ENCODE measurements around the gene DDX39A.

Gene DDX39A

DNA sequence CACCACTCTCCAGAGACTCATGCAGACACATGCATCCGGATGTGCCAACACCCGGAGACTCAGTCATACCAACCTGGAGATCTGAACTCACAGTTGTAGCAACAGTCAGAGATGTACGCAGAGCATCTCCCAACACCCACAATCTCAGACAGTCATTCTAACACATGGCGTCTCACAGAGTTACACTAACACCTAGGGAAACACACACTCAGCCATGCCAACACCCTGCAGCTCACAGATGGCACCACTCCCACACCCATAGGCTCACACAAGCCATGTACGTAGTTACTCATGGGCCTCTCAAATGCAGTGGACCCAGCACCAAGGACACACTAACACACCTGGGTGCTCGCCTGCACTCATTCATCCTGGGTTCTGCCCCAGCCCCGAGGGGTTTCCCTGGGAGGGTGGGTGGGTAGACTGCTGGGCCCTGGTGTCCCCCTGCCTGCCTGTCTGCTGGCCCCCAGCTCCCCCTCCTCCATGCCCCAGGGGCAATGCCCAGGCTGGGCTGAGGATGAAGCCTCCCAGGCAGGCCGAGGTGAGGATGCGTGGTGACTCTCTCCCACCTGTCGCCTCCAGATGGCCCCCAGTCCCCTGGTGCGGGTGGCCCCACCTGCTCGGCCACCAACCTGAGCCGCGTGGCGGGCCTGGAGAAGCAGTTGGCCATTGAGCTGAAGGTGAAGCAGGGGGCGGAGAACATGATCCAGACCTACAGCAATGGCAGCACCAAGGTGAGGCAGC is 23.9 kb upstream of the DDX39A start:
- Mint-ChIP-seq H3K27ac (no peak overlapping the region), H3K27me3 (no peaks in the 10 kb centered on the region), H3K9me3 (no peaks in the 10 kb centered on the region), H3K36me3 (ENCODE audit: insufficient read depth) (peaks cover 86% of the 10 kb centered on the region), H3K4me1 (ENCODE audit: low read depth in 2 of 2) (peaks cover 32 to 37% of the 10 kb centered on the region in 2 donors), H3K4me3 (no peak overlapping the region)
- DNase-seq, result no peak
- ATAC-seq (replicated peaks), result no peak

GRCh38 chr19:14441041-14441938 is 22.1 kb upstream of the DDX39A start:
- no peak for ATAC-seq (replicated peaks)
- Mint-ChIP-seq H3K36me3 (ENCODE audit: insufficient read depth) (peaks cover 71% of the 10 kb centered on the region), H3K27ac (peak overlapping the region; percentile 94 to 97), H3K9me3 (no peaks in the 10 kb centered on the region), H3K4me1 (ENCODE audit: low read depth in 2 of 2) (peaks cover 40% of the 10 kb centered on the region in 2 donors), H3K4me3 (peak overlapping the region; percentile 97 to 98), H3K27me3 (no peaks in the 10 kb centered on the region)
- DNase-seq, result no peak

DNA sequence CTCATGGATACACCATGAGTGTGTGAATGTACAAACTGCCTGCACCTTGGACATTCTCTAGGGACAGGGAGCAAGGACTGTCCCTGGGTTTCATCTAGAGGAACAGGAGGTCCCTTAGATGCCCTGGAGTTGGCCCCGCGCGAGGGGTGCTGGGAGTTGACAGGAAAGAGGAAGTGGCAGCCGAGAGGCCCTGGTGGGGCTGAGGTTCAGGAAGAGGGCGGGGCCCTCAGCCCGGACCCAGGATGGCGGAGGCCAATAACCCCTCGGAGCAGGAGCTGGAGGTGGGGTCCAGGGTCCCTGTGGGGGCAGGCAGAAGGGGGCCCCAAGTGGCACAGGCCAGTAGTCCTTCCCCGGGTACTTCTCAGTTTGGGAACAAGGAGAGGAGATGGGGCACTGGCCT is 20.9 kb upstream of the DDX39A start:
- Mint-ChIP-seq H3K4me3 (peak overlapping the region; percentile 97 to 98), H3K27me3 (no peaks in the 10 kb centered on the region), H3K9me3 (no peaks in the 10 kb centered on the region), H3K4me1 (ENCODE audit: low read depth in 2 of 2) (peaks cover 43% of the 10 kb centered on the region in 2 donors), H3K36me3 (ENCODE audit: insufficient read depth) (peaks cover 58% of the 10 kb centered on the region), H3K27ac (peak overlapping the region; percentile 94 to 97)
- peak; percentile 96 for ATAC-seq (replicated peaks)
- DNase-seq, result peak; percentile 66 to 69 (median 68)

DNA sequence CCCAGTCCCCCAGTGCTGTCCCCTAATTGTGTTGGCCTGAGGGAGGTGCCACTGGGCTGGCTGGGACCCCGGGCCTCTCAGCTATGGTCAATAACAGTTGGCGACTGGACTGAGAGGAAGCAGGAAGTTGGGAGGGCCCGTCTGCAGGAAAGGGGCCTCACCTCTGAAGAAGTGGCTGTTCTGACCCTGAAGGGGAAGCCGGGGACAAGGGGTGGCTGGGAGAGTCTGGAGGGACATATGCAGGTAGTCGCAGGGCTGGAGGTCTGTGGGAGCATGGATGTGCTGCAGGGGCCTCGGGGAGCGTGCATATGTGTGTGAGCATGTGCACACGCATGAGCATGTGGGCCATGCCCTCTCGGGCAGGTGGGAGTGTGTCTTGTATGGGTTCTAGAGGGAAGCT is 19.9 kb upstream of the DDX39A start:
- Mint-ChIP-seq H3K27me3 (no peaks in the 10 kb centered on the region), H3K27ac (peak overlapping the region; percentile 84 to 94), H3K4me3 (peak overlapping the region; percentile 97 to 98), H3K4me1 (ENCODE audit: low read depth in 2 of 2) (peaks cover 48 to 50% of the 10 kb centered on the region in 2 donors), H3K9me3 (no peaks in the 10 kb centered on the region), H3K36me3 (ENCODE audit: insufficient read depth) (peaks cover 50% of the 10 kb centered on the region)
- no peak for ATAC-seq (replicated peaks)
- DNase-seq, result no peak

DNA sequence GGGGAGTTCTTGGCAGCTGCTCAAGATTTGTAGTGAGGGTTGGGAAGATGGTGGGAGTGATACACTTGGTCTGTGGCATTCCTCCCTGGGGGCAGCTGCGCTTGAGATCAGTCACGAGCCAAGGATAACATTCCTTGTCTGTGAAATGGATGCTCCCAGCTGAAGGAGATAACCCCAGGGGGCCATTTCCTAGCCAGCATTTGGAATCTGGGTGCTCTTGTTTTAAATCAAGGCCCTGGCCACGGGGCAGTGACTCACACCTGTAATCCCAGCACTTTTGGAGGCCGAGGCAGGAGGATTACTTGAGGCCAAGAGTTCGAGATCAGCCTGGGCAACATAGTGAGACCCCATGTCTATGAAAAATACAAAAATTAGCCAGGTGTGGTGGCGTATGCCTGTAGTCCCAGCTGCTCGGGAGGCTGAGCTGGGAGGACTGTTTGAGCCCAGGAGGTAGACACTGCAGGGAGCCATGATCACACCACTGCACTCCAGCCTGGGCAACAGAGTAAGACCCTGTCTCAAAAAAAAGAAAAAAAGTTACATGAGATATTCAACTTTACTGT is 18.5 kb upstream of the DDX39A start:
- H3K36me3 Mint-ChIP-seq (ENCODE audit: insufficient read depth), result peaks cover 42% of the 10 kb centered on the region
- DNase-seq, result no peak
- peaks cover 45 to 48% of the 10 kb centered on the region in 2 donors for H3K4me1 Mint-ChIP-seq (ENCODE audit: low read depth in 2 of 2)
- H3K9me3 Mint-ChIP-seq, result no peaks in the 10 kb centered on the region
- H3K27me3 Mint-ChIP-seq, result no peaks in the 10 kb centered on the region
- H3K27ac Mint-ChIP-seq, result peak overlapping the region; percentile 84 to 87
- peak overlapping the region; percentile 49 to 98 for H3K4me3 Mint-ChIP-seq
- ATAC-seq (replicated peaks), result no peak

GRCh38 chr19:14435320-14436050 is 16.3 kb upstream of the DDX39A start:
- peak overlapping the region; percentile 73 to 74 for H3K4me3 Mint-ChIP-seq
- no peaks in the 10 kb centered on the region for H3K9me3 Mint-ChIP-seq
- H3K27me3 Mint-ChIP-seq, result no peaks in the 10 kb centered on the region
- H3K4me1 Mint-ChIP-seq (ENCODE audit: low read depth in 2 of 2), result peaks cover 51 to 53% of the 10 kb centered on the region in 2 donors
- H3K36me3 Mint-ChIP-seq (ENCODE audit: insufficient read depth), result peaks cover 24% of the 10 kb centered on the region
- DNase-seq (no peak), ATAC-seq (replicated peaks) (no peak)
- peak overlapping the region; percentile 84 to 87 for H3K27ac Mint-ChIP-seq

- Mint-ChIP-seq H3K9me3 (no peaks in the 10 kb centered on the region), H3K27ac (peak overlapping the region; percentile 83 to 87), H3K4me1 (ENCODE audit: low read depth in 2 of 2) (peaks cover 45 to 46% of the 10 kb centered on the region in 2 donors), H3K4me3 (peak overlapping the region; percentile 73 to 74), H3K36me3 (ENCODE audit: insufficient read depth) (peaks cover 17% of the 10 kb centered on the region), H3K27me3 (no peaks in the 10 kb centered on the region)
- DNase-seq (peak in 1 of 3 experiments; percentile 28), ATAC-seq (replicated peaks) (peak; percentile 51)
Measured at GRCh38 chr19:14434543-14435319, 15.6 kb upstream of the DDX39A start.

- DNase-seq (peak in 1 of 3 experiments; percentile 24), ATAC-seq (replicated peaks) (peak; percentile 58)
- H3K27me3 Mint-ChIP-seq, result no peaks in the 10 kb centered on the region
- H3K4me1 Mint-ChIP-seq (ENCODE audit: low read depth in 2 of 2), result peaks cover 38 to 40% of the 10 kb centered on the region in 2 donors
- H3K27ac Mint-ChIP-seq, result peak overlapping the region; percentile 83 to 87
- peaks cover 12% of the 10 kb centered on the region for H3K36me3 Mint-ChIP-seq (ENCODE audit: insufficient read depth)
- H3K4me3 Mint-ChIP-seq, result peak overlapping the region; percentile 73 to 74
- no peaks in the 10 kb centered on the region for H3K9me3 Mint-ChIP-seq
Measured at GRCh38 chr19:14433554-14434501, 14.7 kb upstream of the DDX39A start.

GRCh38 chr19:14432791-14433553 is 13.8 kb upstream of the DDX39A start, which contains the start of gene PKN1:
TSS of gene PKN1 (plus strand) at chr19:14433306. CDS start at chr19:14433522, 216 bp downstream.
- ATAC-seq (replicated peaks) (peak; percentile 26), DNase-seq (peak in 1 of 3 experiments; percentile 22)
- peaks cover 33 to 37% of the 10 kb centered on the region in 2 donors for H3K4me1 Mint-ChIP-seq (ENCODE audit: low read depth in 2 of 2)
- H3K4me3 Mint-ChIP-seq, result peak within 1 kb of the TSS; percentile 81 to 84
- H3K27ac Mint-ChIP-seq, result peak within 1 kb of the TSS; percentile 83 to 87
- peaks cover 8% of the 10 kb centered on the region for H3K36me3 Mint-ChIP-seq (ENCODE audit: insufficient read depth)
- no peaks in the 10 kb centered on the region for H3K27me3 Mint-ChIP-seq
- no peaks in the 10 kb centered on the region for H3K9me3 Mint-ChIP-seq

GRCh38 chr19:14430712-14431111 is 11.6 kb upstream of the DDX39A start:
- no peaks in the 10 kb centered on the region for H3K27me3 Mint-ChIP-seq
- peaks cover 5% of the 10 kb centered on the region for H3K36me3 Mint-ChIP-seq (ENCODE audit: insufficient read depth)
- DNase-seq (no peak), ATAC-seq (replicated peaks) (no peak)
- no peak overlapping the region for H3K27ac Mint-ChIP-seq
- H3K4me3 Mint-ChIP-seq, result peak overlapping the region in 1 of 2 donors; percentile 28
- H3K4me1 Mint-ChIP-seq (ENCODE audit: low read depth in 2 of 2), result peaks cover 25 to 30% of the 10 kb centered on the region in 2 donors
- H3K9me3 Mint-ChIP-seq, result no peaks in the 10 kb centered on the region

DNA sequence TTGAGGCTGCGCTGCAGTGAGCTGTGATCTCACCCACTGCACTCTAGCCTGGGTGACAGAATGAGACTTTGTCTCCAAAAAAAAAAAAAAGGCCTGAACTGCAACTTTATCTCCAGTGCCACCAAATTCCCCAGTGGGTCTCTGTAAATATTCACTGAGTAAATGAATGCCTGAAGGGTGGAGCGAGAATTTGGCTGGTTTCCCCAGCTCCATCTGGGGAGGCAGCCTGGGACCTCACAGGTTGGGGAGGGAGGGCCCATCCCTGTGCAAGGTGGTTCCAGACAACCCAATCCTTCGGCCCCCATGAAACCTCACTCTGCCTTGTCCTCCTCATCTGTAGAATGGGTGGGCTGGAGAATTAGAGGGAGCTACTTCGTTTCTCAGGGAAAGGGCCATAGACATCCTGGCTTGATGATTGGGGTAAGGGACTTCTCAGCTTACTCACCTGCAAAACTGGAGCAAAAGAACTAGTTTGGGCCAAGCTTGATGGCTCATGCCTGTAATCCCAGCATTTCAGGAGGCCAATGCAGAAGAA is 9.8 kb upstream of the DDX39A start:
- no peak overlapping the region for H3K4me3 Mint-ChIP-seq
- no peaks in the 10 kb centered on the region for H3K27me3 Mint-ChIP-seq
- H3K4me1 Mint-ChIP-seq (ENCODE audit: low read depth in 2 of 2), result peaks cover 12 to 16% of the 10 kb centered on the region in 2 donors
- peaks cover 3% of the 10 kb centered on the region for H3K36me3 Mint-ChIP-seq (ENCODE audit: insufficient read depth)
- DNase-seq, result no peak
- H3K9me3 Mint-ChIP-seq, result no peaks in the 10 kb centered on the region
- H3K27ac Mint-ChIP-seq, result no peak overlapping the region
- ATAC-seq (replicated peaks), result no peak

Measured in effector memory CD8-positive, alpha-beta T cell (primary cell).